HG03097 (cell line): ENCODE data around the gene NLRP6.
"Not testable (repeated sequence)": the region's sequence is repeated elsewhere in the genome, so short reads cannot be mapped to it uniquely, and the experiment has no call there.

Experiments used
- ATAC-seq: cut with Tn5 transposase; IDR thresholded peaks from one replicate; pipeline ENCODE4 v1.9.1; 2021; ENCODE audit not compliant: unreplicated experiment, low FRiP score

Gene NLRP6

DNA sequence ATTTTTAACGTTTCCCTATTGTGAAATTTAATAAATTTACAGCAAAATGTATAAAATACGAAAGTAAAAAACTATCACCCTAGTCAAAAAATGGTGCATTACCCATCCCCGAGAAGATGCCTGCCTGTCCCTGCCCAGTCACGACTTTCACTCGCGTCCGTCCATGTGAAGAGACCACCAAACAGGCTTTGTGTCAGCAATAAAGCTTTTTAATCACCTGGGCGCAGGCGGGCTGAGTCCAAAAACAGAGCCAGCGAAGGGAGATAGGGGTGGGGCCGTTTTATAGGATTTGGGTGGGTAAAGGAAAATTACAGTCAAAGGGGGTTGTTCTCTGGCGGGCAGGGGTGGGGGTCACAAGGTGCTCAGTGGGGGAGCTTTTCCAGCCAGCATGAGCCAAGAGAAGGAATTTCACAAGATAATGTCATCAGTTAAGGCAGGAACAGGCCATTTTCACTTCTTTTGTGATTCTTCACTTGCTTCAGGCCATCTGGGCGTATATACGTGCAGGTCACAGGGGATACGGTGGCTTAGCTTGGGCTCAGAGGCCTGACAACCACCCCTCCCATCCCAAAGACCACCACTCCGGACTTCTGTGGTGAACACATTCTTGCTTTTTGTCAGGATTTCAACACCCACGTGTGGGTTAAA, 55.5 kb downstream of the NLRP6 start:
- not testable (repeated sequence) for ATAC-seq

DNA sequence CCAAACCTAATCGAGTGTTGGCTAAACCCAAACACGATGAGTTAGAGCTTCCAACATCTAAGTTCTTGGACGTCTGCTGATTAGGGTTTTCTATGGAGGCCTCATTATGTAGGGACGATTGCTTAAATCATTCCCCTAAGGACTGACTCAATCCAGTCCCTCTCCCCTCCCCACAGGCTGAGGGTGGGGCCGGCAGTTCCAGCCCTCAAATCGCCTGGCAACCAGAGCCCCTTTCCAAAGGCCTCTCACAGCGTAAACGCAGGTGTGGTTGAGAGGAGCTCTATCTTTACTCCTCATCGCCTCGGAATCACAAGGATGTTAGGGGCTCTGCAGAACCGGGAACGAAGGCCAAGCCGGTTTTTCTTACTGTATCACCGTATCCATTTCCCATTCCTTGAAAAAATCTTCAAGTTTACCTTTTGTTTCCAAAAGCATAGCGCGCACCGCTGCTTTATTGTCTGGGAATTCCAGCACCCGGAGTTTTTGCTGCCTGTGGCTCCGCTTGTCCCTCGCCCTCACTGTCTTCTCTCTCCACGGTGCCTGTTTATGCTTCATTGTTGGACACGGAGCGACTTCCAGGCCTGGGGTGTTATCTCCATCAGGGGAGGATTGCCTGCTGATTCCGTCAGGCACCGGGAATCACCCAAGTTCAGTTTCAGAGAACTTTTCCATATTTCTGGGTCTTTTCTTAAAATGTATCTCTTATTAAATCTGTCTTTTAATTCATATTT, 56.2 kb downstream of the NLRP6 start:
- ATAC-seq, result no peak
